HG03095 (cell line): Measurements from ENCODE around the gene ADCK1.
"Not testable (repeated sequence)": the region's sequence is repeated elsewhere in the genome, so short reads cannot be mapped to it uniquely, and the experiment has no call there.

Experiments used
- ATAC-seq: cut with Tn5 transposase; IDR thresholded peaks from one replicate; pipeline ENCODE4 v1.9.1; 2021; ENCODE audit warnings: moderate library complexity; ENCODE audit not compliant: unreplicated experiment

Gene ADCK1

GRCh38 chr14:77799863-77800730, at the start of gene ADCK1:
TSS of gene ADCK1 (plus strand) at chr14:77800109. CDS start at chr14:77818979, 18,870 bp downstream.
- ATAC-seq = peak; percentile 90

- ATAC-seq = no peak
Measured at GRCh38 chr14:77752266-77752665, 47.6 kb upstream of the ADCK1 start.

GRCh38 chr14:77752799-77753516, 47.0 kb upstream of the ADCK1 start:
- no peak for ATAC-seq

- ATAC-seq = peak; percentile 91
Measured at GRCh38 chr14:77760381-77761204, 39.3 kb upstream of the ADCK1 start, which contains the start of gene SNW1. TSS of gene SNW1 (minus strand) at chr14:77761156. CDS start at chr14:77761127, 29 bp downstream.

- ATAC-seq = peak; percentile 19
Measured at GRCh38 chr14:77761205-77761931, 38.5 kb upstream of the ADCK1 start.

- no peak for ATAC-seq
Measured at GRCh38 chr14:77763316-77763715, 36.6 kb upstream of the ADCK1 start.

- ATAC-seq = no peak
Measured at GRCh38 chr14:77763978-77764377, 35.9 kb upstream of the ADCK1 start.

GRCh38 chr14:77768442-77769069, 31.4 kb upstream of the ADCK1 start:
- ATAC-seq = not testable (repeated sequence)

GRCh38 chr14:77773966-77774365, 25.9 kb upstream of the ADCK1 start:
- ATAC-seq = not testable (repeated sequence)

GRCh38 chr14:77782202-77782601, 17.7 kb upstream of the ADCK1 start:
- ATAC-seq = no peak

- ATAC-seq = no peak
Measured at GRCh38 chr14:77786148-77786547, 13.8 kb upstream of the ADCK1 start.

GRCh38 chr14:77790566-77791224, 9.2 kb upstream of the ADCK1 start:
- ATAC-seq = no peak

- ATAC-seq = no peak
Measured at GRCh38 chr14:77791225-77791600, 8.7 kb upstream of the ADCK1 start.

GRCh38 chr14:77793255-77793654, 6.7 kb upstream of the ADCK1 start:
- not testable (repeated sequence) for ATAC-seq

- no peak for ATAC-seq
Measured at GRCh38 chr14:77794357-77794756, 5.6 kb upstream of the ADCK1 start.

- not testable (repeated sequence) for ATAC-seq
Measured at GRCh38 chr14:77799456-77799855, 453 bp upstream of the ADCK1 start.

- no peak for ATAC-seq
Measured at GRCh38 chr14:77800814-77801213, 905 bp downstream of the ADCK1 start.

GRCh38 chr14:77804592-77804991, 4.7 kb downstream of the ADCK1 start:
- ATAC-seq = no peak

- ATAC-seq = no peak
Measured at GRCh38 chr14:77805706-77806105, 5.8 kb downstream of the ADCK1 start.
